ENCODE measurements around the gene TMEM150A. TPM values are rescaled to one million over a fixed set of nuclear protein-coding genes. Genes with fewer than 3 reads are reported as not detected.
A peak's percentile ranks its signal among the peaks of the same experiment; 100 is the strongest.

The TMEM150A gene
- polyA plus RNA-seq, 2 of the 4 experiments (the other 2 are of a cell fraction): 8.5 to 10.9 TPM

DNA sequence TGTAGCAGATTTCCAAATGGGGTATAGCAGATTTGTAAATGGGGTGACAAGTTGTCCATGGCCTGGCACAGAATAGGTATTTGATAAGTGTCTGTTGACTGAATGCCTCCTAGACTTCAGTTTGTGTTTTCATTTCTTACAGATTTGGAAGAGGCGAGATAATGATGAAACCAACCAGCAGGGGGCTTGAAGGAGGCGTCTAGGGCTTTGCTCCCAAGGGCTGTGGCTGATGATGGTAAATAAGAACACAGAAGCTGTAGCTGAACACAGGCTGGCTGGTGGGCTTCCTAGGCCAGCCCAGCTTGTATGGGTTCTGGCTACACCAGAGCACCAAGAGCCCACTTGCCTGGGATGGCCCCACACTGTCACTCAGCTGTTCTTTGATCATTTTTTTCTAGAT is 46.1 kb upstream of the TMEM150A start:
- CTCF ChIA-PET: interaction anchor here (0.6 to 8.8 kb wide), 21 partner anchors 12 to 431 kb away, joined by 3 to 126 read pairs (median 6); partner anchors contain the start of gene SFTPB
- ATAC-seq (peak; percentile 72 to 84), DNase-seq (ENCODE audit: low read depth in 1 of 2, low spot score in 1 of 2) (peak; percentile 72 to 76), FAIRE-seq (no peak)
- POLR2A ChIA-PET: interaction anchor here (1.5 to 1.7 kb wide), 2 partner anchors 9 to 11 kb away, joined by 4 to 6 read pairs; no protein-coding TSS in a partner anchor
- peak overlapping the region; percentile 55 for H3K4me2 ChIP-seq
- H3K4me1 ChIP-seq: peaks cover 59% of the 10 kb centered on the region
- H3K27ac ChIP-seq: peak overlapping the region; percentile 80 to 91
- H3K9me3 ChIP-seq: no peaks in the 10 kb centered on the region
- TF ChIP-seq NR3C1 (IDR thresholded peaks at IDR 0.05): no peak
- peak; percentile 63 to 67 for TF ChIP-seq RAD21 (conservative IDR thresholded peaks at IDR 0.05 in 1 of 2, IDR thresholded peaks at IDR 0.05 in 1 of 2)
- peak; percentile 71 for TF ChIP-seq CTCF (IDR thresholded peaks at IDR 0.05)
- TF ChIP-seq, protein P1, sequence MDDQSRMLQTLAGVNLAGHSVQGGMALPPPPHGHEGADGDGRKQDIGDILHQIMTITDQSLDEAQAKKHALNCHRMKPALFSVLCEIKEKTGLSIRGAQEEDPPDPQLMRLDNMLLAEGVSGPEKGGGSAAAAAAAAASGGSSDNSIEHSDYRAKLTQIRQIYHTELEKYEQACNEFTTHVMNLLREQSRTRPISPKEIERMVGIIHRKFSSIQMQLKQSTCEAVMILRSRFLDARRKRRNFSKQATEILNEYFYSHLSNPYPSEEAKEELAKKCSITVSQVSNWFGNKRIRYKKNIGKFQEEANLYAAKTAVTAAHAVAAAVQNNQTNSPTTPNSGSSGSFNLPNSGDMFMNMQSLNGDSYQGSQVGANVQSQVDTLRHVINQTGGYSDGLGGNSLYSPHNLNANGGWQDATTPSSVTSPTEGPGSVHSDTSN (IDR thresholded peaks at IDR 0.05): no peak
- peak; percentile 71 for TF ChIP-seq SMC3 (IDR thresholded peaks at IDR 0.05)
- WGBS (ENCODE audit: missing lambda C conversion rate): 14% methylated on average over 2 of the region's 2 CpGs
- no peak overlapping the region for H3K4me3 ChIP-seq

GRCh38 chr2:85647823-85648526 is 45.5 kb upstream of the TMEM150A start:
- no peak for ATAC-seq
- peak overlapping the region; percentile 80 to 91 for H3K27ac ChIP-seq
- no peak for FAIRE-seq
- H3K4me1 ChIP-seq: peaks cover 52% of the 10 kb centered on the region
- H3K4me2 ChIP-seq: peak overlapping the region; percentile 55; the same call in 2 of the 3 replicates
- H3K4me3 ChIP-seq: no peak overlapping the region
- 93% methylated on average over 10 of the region's 10 CpGs for WGBS (ENCODE audit: missing lambda C conversion rate)
- H3K9me3 ChIP-seq: no peaks in the 10 kb centered on the region
- no peak for TF ChIP-seq KDM5A (IDR thresholded peaks at IDR 0.05)
- no peak for TF ChIP-seq NPAS2 (CRISPR knock-in tag; IDR thresholded peaks at IDR 0.05; ENCODE audit: borderline replicate concordance)
- no peak for TF ChIP-seq CBX8 (IDR thresholded peaks at IDR 0.05)
- TF ChIP-seq FOSL2 (IDR thresholded peaks at IDR 0.05): no peak
- TF ChIP-seq FOSL2 (CRISPR knock-in tag; IDR thresholded peaks at IDR 0.05): no peak
- TF ChIP-seq HOXB5 (CRISPR knock-in tag; IDR thresholded peaks at IDR 0.05): no peak
- TF ChIP-seq HOXA7 (CRISPR knock-in tag; IDR thresholded peaks at IDR 0.05): no peak
- no peak for TF ChIP-seq EHMT2 (IDR thresholded peaks at IDR 0.05; ENCODE audit: low read depth)
- no peak for TF ChIP-seq TP53 (CRISPR knock-in tag; IDR thresholded peaks at IDR 0.05)
- no peak for TF ChIP-seq CEBPB (IDR thresholded peaks at IDR 0.05)
- CTCF ChIA-PET: interaction anchor here (0.6 to 8.8 kb wide), 22 partner anchors 11 to 431 kb away, joined by 3 to 126 read pairs (median 6); partner anchors contain the start of gene SFTPB
- POLR2A ChIA-PET: interaction anchor here (1.5 kb wide), 1 partner anchor 10 kb away, joined by 4 read pairs; no protein-coding TSS in a partner anchor
- DNase-seq (ENCODE audit: low read depth in 1 of 2, low spot score in 1 of 2): no peak

DNA sequence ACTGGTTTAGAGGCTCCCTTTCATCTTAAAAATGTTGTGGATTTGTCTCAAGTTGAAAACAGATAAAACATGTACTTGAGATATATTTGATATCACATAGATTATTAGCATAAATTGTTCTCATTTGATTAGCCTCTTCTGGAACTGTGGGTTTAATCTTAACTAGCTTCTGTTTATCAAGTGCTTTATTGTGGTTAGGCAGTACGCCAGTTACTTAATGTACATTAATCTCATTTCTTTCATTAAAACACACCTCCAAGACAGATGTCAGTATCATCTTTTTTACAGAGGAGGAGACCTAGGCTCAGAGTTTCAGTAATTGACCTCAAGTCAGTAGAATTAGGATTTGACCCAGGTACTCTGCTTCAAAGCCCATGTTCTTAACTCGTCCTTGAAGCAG is 43.7 kb upstream of the TMEM150A start:
- FAIRE-seq (no peak), DNase-seq (ENCODE audit: low read depth in 1 of 2, low spot score in 1 of 2) (no peak), ATAC-seq (no peak)
- ChIA-PET CTCF (interaction anchor here (0.8 to 8.8 kb wide), 6 partner anchors 9 to 181 kb away, joined by 3 to 126 read pairs (median 4); no protein-coding TSS in a partner anchor), POLR2A (no interaction called here)
- Histone ChIP-seq H3K4me3 (no peak overlapping the region), H3K9me3 (no peaks in the 10 kb centered on the region), H3K4me1 (peaks cover 34% of the 10 kb centered on the region), H3K27ac (no peak overlapping the region), H3K4me2 (no peak overlapping the region)
- 85% methylated on average over 2 of the region's 2 CpGs for WGBS (ENCODE audit: missing lambda C conversion rate)
- TF ChIP-seq NPAS2 (CRISPR knock-in tag; IDR thresholded peaks at IDR 0.05; ENCODE audit: borderline replicate concordance) (no peak), RCOR1 (IDR thresholded peaks at IDR 0.05; ENCODE audit: low read depth, low read length) (no peak), EHMT2 (IDR thresholded peaks at IDR 0.05; ENCODE audit: low read depth) (no peak), JUNB (IDR thresholded peaks at IDR 0.05) (no peak), CHD4 (IDR thresholded peaks at IDR 0.05; ENCODE audit: borderline replicate concordance) (no peak), JUN (IDR thresholded peaks at IDR 0.05) (no peak), USF2 (IDR thresholded peaks at IDR 0.05) (no peak), FOXS1 (CRISPR knock-in tag; IDR thresholded peaks at IDR 0.05) (no peak), HEYL (CRISPR knock-in tag; IDR thresholded peaks at IDR 0.05) (no peak), GATA3 (IDR thresholded peaks at IDR 0.05; ENCODE audit: borderline replicate concordance) (no peak), HOXB13 (CRISPR knock-in tag; IDR thresholded peaks at IDR 0.05; ENCODE audit: low read depth) (no peak)
- TF ChIP-seq, protein P1 (IDR thresholded peaks at IDR 0.05): no peak
